H1 (cell line): ENCODE data around the gene PMP22. TPM values are rescaled to one million over a fixed set of nuclear protein-coding genes. Genes with fewer than 3 reads are reported as not detected.

Experiments
- CTCF ChIA-PET: fragments of 300-600 bp; sonication (Branson Sonifier 250); formaldehyde crosslinking; loops from one replicate; lab custom pipeline; 2021; ENCODE audit not compliant: partially characterized antibody; lab: Charles Lee
- POLR2A ChIA-PET: fragments of 300-600 bp; sonication (Branson Sonifier 250); formaldehyde crosslinking; loops from one replicate; lab custom pipeline; 2021; ENCODE audit warnings: inconsistent platforms; ENCODE audit not compliant: partially characterized antibody; lab: Charles Lee
- DNase-seq, 2 experiments: peaks; one replicate each; pipeline versions ENCODE4 v3.0.0 to v3.0.0-alpha.2; 2010 to 2022; ENCODE audit warnings: low spot score in 2 of 2, low read depth in 1 of 2, mixed read lengths in 1 of 2
- FAIRE-seq: peaks from 2 replicates; lab custom pipeline; 2011; peaks lifted over from hg19 to GRCh38; lab: Jason Lieb, UNC
- H2AFZ ChIP-seq: 2 replicates; pipeline ENCODE4 v1.8.1; 2012; ENCODE audit warnings: low read length, inconsistent platforms
- H2AK5ac ChIP-seq: 2 replicates; pipeline ENCODE4 v1.6.1; 2013; ENCODE audit warnings: low read depth, low read length
- H2BK120ac ChIP-seq: replicated peaks from 2 replicates; pipeline ENCODE3; 2013; ENCODE audit warnings: low read depth, low read length, inconsistent platforms
- H2BK12ac ChIP-seq: 2 replicates; pipeline ENCODE4 v1.6.1; 2013; ENCODE audit warnings: low read depth, low read length
- H2BK15ac ChIP-seq: 2 replicates; pipeline ENCODE4 v1.6.1; 2013; ENCODE audit warnings: low read length
- H2BK20ac ChIP-seq: 2 replicates; pipeline ENCODE4 v1.6.1; 2013; ENCODE audit warnings: low read length
- H2BK5ac ChIP-seq: 2 replicates; pipeline ENCODE4 v1.6.1; 2013; ENCODE audit warnings: low read depth, low read length
- H3K14ac ChIP-seq: 2 replicates; pipeline ENCODE4 v1.6.1; 2013; ENCODE audit warnings: inconsistent platforms; ENCODE audit not compliant: insufficient read length
- H3K18ac ChIP-seq: 2 replicates; pipeline ENCODE4 v1.6.1; 2013; ENCODE audit warnings: low read length; ENCODE audit errors: extremely low read depth
- H3K23ac ChIP-seq: 2 replicates; pipeline ENCODE4 v1.6.1; 2013; ENCODE audit warnings: inconsistent platforms; ENCODE audit not compliant: insufficient read length
- H3K23me2 ChIP-seq: 2 replicates; pipeline ENCODE4 v1.6.1; 2013; ENCODE audit warnings: low read depth, low read length
- H3K27ac ChIP-seq: 2 replicates; pipeline ENCODE4 v1.6.1; 2011; ENCODE audit warnings: low read depth, low read length, inconsistent platforms
- H3K27me3 ChIP-seq, 4 experiments: replicated peaks in 1 of 4; 1 replicate in 1 of 4; 2 replicates in 3 of 4; pipeline versions ENCODE4 v1.6.1 to v1.8.1; 2011 to 2013; ENCODE audit warnings: low read length in 3 of 4, mild to moderate bottlenecking in 3 of 4, inconsistent platforms in 2 of 4, mixed read lengths in 2 of 4, moderate library complexity in 1 of 4; ENCODE audit not compliant: control insufficient read depth in 3 of 4, insufficient read depth in 3 of 4; ENCODE audit errors: extremely low read depth in 1 of 4
- H3K36me3 ChIP-seq, 4 experiments: 2 replicates each; pipeline versions ENCODE4 v1.6.1 to v1.8.1; 2011 to 2013; ENCODE audit warnings: mild to moderate bottlenecking in 4 of 4, low read length in 3 of 4, moderate library complexity in 2 of 4, control low read depth in 1 of 4, inconsistent platforms in 1 of 4; ENCODE audit not compliant: insufficient read depth in 4 of 4, control insufficient read depth in 2 of 4
- H3K4ac ChIP-seq: replicated peaks from 2 replicates; pipeline ENCODE3; 2013; ENCODE audit warnings: low read length, low read depth, mixed read lengths, inconsistent platforms; ENCODE audit not compliant: insufficient read length
- H3K4me1 ChIP-seq, 4 experiments: replicated peaks in 1 of 4; 1 replicate in 1 of 4; 2 replicates in 3 of 4; pipeline versions ENCODE4 v1.6.1 to v1.8.1; 2011 to 2013; ENCODE audit warnings: low read length in 3 of 4, inconsistent platforms in 2 of 4, mixed read lengths in 1 of 4; ENCODE audit not compliant: insufficient read depth in 4 of 4, control insufficient read depth in 3 of 4
- H3K4me2 ChIP-seq, 2 experiments: 2 replicates each; pipeline versions ENCODE4 v1.6.1 to v1.8.1; 2011 to 2013; ENCODE audit warnings: low read depth in 2 of 2, low read length in 2 of 2, control low read depth in 1 of 2, inconsistent platforms in 1 of 2, mild to moderate bottlenecking in 1 of 2; ENCODE audit not compliant: insufficient read depth in 1 of 2
- H3K4me3 ChIP-seq, 4 experiments: fragments of 200-600, 300-600 bp in 1 of 4; sonication (generic), shearing (Covaris generic), sonication (Bioruptor Twin) in 1 of 4; 2 replicates each; pipeline versions ENCODE4 v1.5.1 to v1.8.1; 2011 to 2016; ENCODE audit warnings: low read length in 4 of 4, low read depth in 3 of 4, control low read depth in 2 of 4, inconsistent platforms in 2 of 4, mild to moderate bottlenecking in 2 of 4, mixed read lengths in 1 of 4, moderate library complexity in 1 of 4; ENCODE audit not compliant: insufficient read depth in 2 of 4; ENCODE audit errors: extremely low read depth in 1 of 4
- H3K56ac ChIP-seq: replicated peaks from 2 replicates; pipeline ENCODE3; 2013; ENCODE audit warnings: low read depth, mild to moderate bottlenecking, mixed read lengths, low read length, inconsistent platforms; ENCODE audit not compliant: insufficient read length
- H3K79me1 ChIP-seq: 2 replicates; pipeline ENCODE4 v1.6.1; 2013; ENCODE audit warnings: low read depth, low read length, control low read depth
- H3K79me2 ChIP-seq, 2 experiments: 2 replicates each; pipeline versions ENCODE4 v1.6.1 to v1.8.1; 2012 to 2013; ENCODE audit warnings: low read length in 2 of 2, mild to moderate bottlenecking in 2 of 2, inconsistent platforms in 1 of 2; ENCODE audit not compliant: insufficient read depth in 2 of 2, control insufficient read depth in 1 of 2
- H3K9ac ChIP-seq, 4 experiments: replicated peaks in 1 of 4; 1 replicate in 1 of 4; 2 replicates in 3 of 4; pipeline versions ENCODE4 v1.6.1 to v1.8.1; 2011 to 2013; ENCODE audit warnings: low read depth in 3 of 4, low read length in 3 of 4, control low read depth in 2 of 4, mild to moderate bottlenecking in 2 of 4, moderate library complexity in 2 of 4, inconsistent platforms in 1 of 4; ENCODE audit errors: extremely low read depth in 1 of 4
- H3K9me3 ChIP-seq, 2 experiments: 2 replicates each; pipeline versions ENCODE4 v1.6.1 to v1.8.1; 2012 to 2013; ENCODE audit warnings: mild to moderate bottlenecking in 2 of 2, moderate library complexity in 2 of 2, control low read depth in 1 of 2, inconsistent platforms in 1 of 2, low read depth in 1 of 2, low read length in 1 of 2, mixed read lengths in 1 of 2; ENCODE audit not compliant: insufficient read depth in 2 of 2
- H4K20me1 ChIP-seq, 2 experiments: replicated peaks in 1 of 2; 2 replicates each; pipeline versions ENCODE3 to v1.8.1; 2011 to 2013; ENCODE audit warnings: inconsistent platforms in 2 of 2, low read length in 2 of 2, mild to moderate bottlenecking in 1 of 2; ENCODE audit not compliant: insufficient read depth in 2 of 2, control insufficient read depth in 1 of 2
- H4K5ac ChIP-seq: 2 replicates; pipeline ENCODE4 v1.6.1; 2013; ENCODE audit warnings: low read length, low read depth, mixed read lengths, inconsistent platforms; ENCODE audit not compliant: insufficient read length
- H4K8ac ChIP-seq: 2 replicates; pipeline ENCODE4 v1.8.0; 2013; ENCODE audit warnings: mild to moderate bottlenecking, moderate library complexity, low read length, inconsistent platforms; ENCODE audit not compliant: insufficient read depth; ENCODE audit errors: extremely low read depth
- H4K91ac ChIP-seq: replicated peaks from 2 replicates; pipeline ENCODE3; 2013; ENCODE audit warnings: low read length, mixed read lengths, inconsistent platforms; ENCODE audit not compliant: insufficient read length
- CBX5 ChIP-seq: fragments of 300-800, 300-1000 bp; sonication (generic); IDR thresholded peaks from 2 replicates; pipeline ENCODE4 v1.7.1; 2016; ENCODE audit warnings: antibody characterized with exemption, low read length, low read depth
- CHD1 ChIP-seq: IDR thresholded peaks from 2 replicates; pipeline ENCODE4 v1.6.1; 2012; ENCODE audit warnings: low read depth, low read length, improper control_type of control experiment
- HDAC6 ChIP-seq: IDR thresholded peaks from one replicate; pipeline ENCODE4 v1.7.1; 2012; ENCODE audit warnings: low read depth, mild to moderate bottlenecking, inconsistent platforms, low read length, moderate library complexity
- NANOG ChIP-seq: IDR thresholded peaks from 2 replicates; pipeline ENCODE4 v1.6.1; 2011; ENCODE audit warnings: low read length, low read depth, mild to moderate bottlenecking, inconsistent platforms; ENCODE audit not compliant: insufficient read depth, poor library complexity, severe bottlenecking
- SP2 ChIP-seq: IDR thresholded peaks from 2 replicates; pipeline ENCODE4 v1.6.1; 2012; ENCODE audit warnings: mild to moderate bottlenecking, low read length, inconsistent platforms
- TAF7 ChIP-seq: optimal IDR thresholded peaks from 2 replicates; pipeline ENCODE3; 2011; ENCODE audit warnings: low read depth, mild to moderate bottlenecking, inconsistent platforms, low read length, moderate library complexity, borderline replicate concordance
- TCF12 ChIP-seq: IDR thresholded peaks from 2 replicates; pipeline ENCODE4 v1.6.1; 2011; ENCODE audit warnings: low read depth, mild to moderate bottlenecking, low read length
- YY1 ChIP-seq: IDR thresholded peaks from 2 replicates; pipeline ENCODE4 v1.6.1; 2011; ENCODE audit warnings: low read depth, mild to moderate bottlenecking, low read length
- WGBS, 2 experiments: shearing (Covaris generic) in 1 of 2; methylation state at CpG; one replicate each; pipeline versions ENCODE4 v1.1.6 to v1.1.7; 2013 to 2015; ENCODE audit warnings: low lambda C conversion rate in 2 of 2, mixed read lengths in 2 of 2, inconsistent platforms in 1 of 2, low coverage in 1 of 2, missing lambda C conversion rate in 1 of 2; ENCODE audit not compliant: insufficient replicate concordance in 2 of 2, insufficient coverage in 1 of 2, insufficient read length in 1 of 2; ENCODE audit errors: extremely low coverage in 1 of 2, missing lambda C conversion rate in 1 of 2; 5-methylcytosine and 5-hydroxymethylcytosine counted together
- polyA plus RNA-seq, 7 experiments: library from polyadenylated mRNA; depleted of rRNA in 3 of 7; stranded (reverse) in 5 of 7; unstranded in 2 of 7; fragments of >200 nt in 5 of 7; fragments of 200-250 nt in 2 of 7; gene quantifications; 1 replicate in 5 of 7; 2 replicates in 1 of 7; 4 replicates in 1 of 7; pipeline versions ENCODE4 v1.2.1 to v1.2.3, GENCODE V29; 2011 to 2013; ENCODE audit warnings: missing spikeins in 2 of 7, mixed read lengths in 2 of 7
- total RNA-seq: library from RNA; stranded (reverse); fragmentation: NEBNext Ultra II Directional; extraction: Animal tissue kit (Norgen Biotek cat#: 25700); gene quantifications from 2 replicates; pipeline ENCODE4 v1.2.1, GENCODE V29; 2021
- TF ChIP-seq, protein P1 (sequence below): IDR thresholded peaks from 2 replicates; pipeline ENCODE4 v1.6.1; 2012; ENCODE audit warnings: inconsistent platforms

Gene PMP22
- total and polyA plus RNA-seq, 2 of the 8 experiments (the other 6 are each of a cell fraction or from before 2014, with no cell fraction given): 0.84 to 4.9 TPM

DNA sequence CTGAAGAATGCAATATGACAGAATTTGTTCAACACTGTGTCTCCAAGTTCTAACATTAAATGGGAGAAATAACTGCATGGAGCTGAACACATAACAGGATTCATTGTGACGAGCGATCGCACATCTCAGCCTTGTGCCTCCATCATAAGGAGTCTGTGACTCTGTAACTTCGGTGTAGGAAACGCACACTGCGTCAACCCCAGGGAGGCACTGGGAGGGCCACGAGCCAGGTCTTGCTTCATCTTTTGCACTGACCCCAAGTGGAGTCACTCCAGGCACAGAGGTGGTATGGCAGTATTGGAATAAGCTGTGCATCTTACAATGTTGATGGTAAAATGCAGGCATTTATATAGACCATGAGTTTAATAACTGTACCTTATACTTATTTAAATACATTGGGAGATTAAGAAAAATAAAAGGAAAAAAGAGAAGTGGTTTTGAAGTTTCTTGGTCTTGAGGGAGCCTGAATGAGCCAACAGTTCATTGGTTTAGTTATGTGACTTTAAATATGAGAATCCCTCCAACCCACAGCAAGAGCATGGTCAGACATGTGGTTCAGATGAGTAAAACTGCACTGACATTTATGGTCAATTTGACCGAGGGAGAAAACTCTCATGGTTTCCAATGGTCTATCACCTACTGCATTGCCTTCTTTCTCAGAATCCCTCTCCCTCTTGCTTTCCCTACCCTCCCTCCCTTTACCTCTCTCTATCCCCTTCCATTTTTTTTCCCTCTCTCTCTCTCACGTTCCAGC, 5.7 kb upstream of the PMP22 start:
- Histone ChIP-seq H2AK5ac (no peak overlapping the region), H3K79me1 (no peaks in the 10 kb centered on the region), H2BK12ac (no peak overlapping the region), H2BK15ac (no peak overlapping the region), H3K4me3 (no peak overlapping the region), H3K4ac (no peak overlapping the region), H3K9me3 (0 out of 4 replicates have a peak, but pooled peaks cover 0 to 4% of the 10 kb centered on the region in 2 experiments), H4K5ac (no peak overlapping the region), H4K20me1 (no peaks in the 10 kb centered on the region), H4K8ac (no peak overlapping the region), H2BK5ac (no peak overlapping the region), H3K27ac (no peak overlapping the region), H3K27me3 (no peaks in the 10 kb centered on the region; a peak in 2 of 7 replicates), H4K91ac (no peak overlapping the region), H2BK120ac (no peak overlapping the region), H3K23me2 (no peaks in the 10 kb centered on the region), H3K14ac (no peak overlapping the region), H3K4me2 (no peak overlapping the region), H3K18ac (no peak overlapping the region)
- ChIA-PET CTCF (interaction anchor here (1.3 to 2.2 kb wide), 3 partner anchors 8 to 232 kb away, joined by 3 to 7 read pairs (median 5); no protein-coding TSS in a partner anchor), POLR2A (no interaction called here)
- WGBS, 2 experiments: 88 to 100% methylated on average over 1 to 9 of the region's 9 CpGs
- no peak for FAIRE-seq
- TF ChIP-seq TCF12: no peak
- no peak for TF ChIP-seq TAF7
- TF ChIP-seq SP2: no peak
- TF ChIP-seq YY1: no peak
- TF ChIP-seq CHD1: no peak
- no peak for TF ChIP-seq NANOG
- TF ChIP-seq, protein P1, sequence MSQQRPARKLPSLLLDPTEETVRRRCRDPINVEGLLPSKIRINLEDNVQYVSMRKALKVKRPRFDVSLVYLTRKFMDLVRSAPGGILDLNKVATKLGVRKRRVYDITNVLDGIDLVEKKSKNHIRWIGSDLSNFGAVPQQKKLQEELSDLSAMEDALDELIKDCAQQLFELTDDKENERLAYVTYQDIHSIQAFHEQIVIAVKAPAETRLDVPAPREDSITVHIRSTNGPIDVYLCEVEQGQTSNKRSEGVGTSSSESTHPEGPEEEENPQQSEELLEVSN: no peak
- TF ChIP-seq CBX5: no peak
- no peak for TF ChIP-seq HDAC6
- TF ChIP-seq, all 59 proteins: peak for 0
- Histone ChIP-seq H3K36me3 (no peaks in the 10 kb centered on the region), H3K56ac (no peak overlapping the region), H3K9ac (no peak overlapping the region), H2BK20ac (no peak overlapping the region), H2AFZ (no peak overlapping the region), H3K23ac (no peak overlapping the region), H3K4me1 (no peaks in the 10 kb centered on the region), H3K79me2 (no peaks in the 10 kb centered on the region)
- DNase-seq: no peak
